K562 (cell line): ENCODE results near the gene NCOA4. TPM values are rescaled to one million over a fixed set of nuclear protein-coding genes. Genes with fewer than 3 reads are reported as not detected.

Source experiments
- BRF1 ChIP-seq: IDR thresholded peaks from 3 replicates; pipeline ENCODE4 v1.6.1; 2011; ENCODE audit warnings: borderline replicate concordance, mild to moderate bottlenecking; ENCODE audit not compliant: insufficient read length; ENCODE audit errors: extremely low read depth
- ETV1 ChIP-seq: fragments of 450-650 bp; conservative IDR thresholded peaks from 2 replicates; pipeline ENCODE4 v1.6.1; 2016; ENCODE audit warnings: missing genetic modification characterization, control low read depth, low read depth, missing compliant biosample characterization
- FOXA1 ChIP-seq: fragments of 450-650 bp; IDR thresholded peaks from 2 replicates; pipeline ENCODE4 v1.6.1; 2016; ENCODE audit warnings: mild to moderate bottlenecking, borderline replicate concordance
- IRF1 ChIP-seq: sonication (generic); formaldehyde crosslinking; IDR thresholded peaks from 2 replicates; pipeline ENCODE4 v1.8.0; 2022; ENCODE audit warnings: missing genetic modification reagents, mild to moderate bottlenecking, borderline replicate concordance
- LARP7 ChIP-seq: fragments of 450-650 bp; IDR thresholded peaks from 2 replicates; pipeline ENCODE4 v1.6.1; 2016
- MLX ChIP-seq, 2 experiments: fragments of 450-650 bp in 1 of 2; sonication (generic) in 1 of 2; formaldehyde crosslinking; conservative IDR thresholded peaks; 2 replicates each; pipeline versions ENCODE4 v1.4.0 to v1.8.1; 2020 to 2022; ENCODE audit warnings: mild to moderate bottlenecking in 1 of 2, missing genetic modification reagents in 1 of 2
- MTF1 ChIP-seq: fragments of 250-450 bp; sonication (Bioruptor Pico); IDR thresholded peaks from 2 replicates; pipeline ENCODE4 v1.9.0; 2021; ENCODE audit warnings: moderate library complexity, mild to moderate bottlenecking, inconsistent platforms, borderline replicate concordance
- NCOR1 ChIP-seq: fragments of 450-650 bp; IDR thresholded peaks from 2 replicates; pipeline ENCODE4 v1.6.1; 2016; ENCODE audit warnings: mild to moderate bottlenecking, moderate library complexity
- NUFIP1 ChIP-seq: fragments of 450-650 bp; IDR thresholded peaks from 2 replicates; pipeline ENCODE4 v1.6.1; 2018; ENCODE audit not compliant: partially characterized antibody
- RB1 ChIP-seq: fragments of 450-650 bp; IDR thresholded peaks from 2 replicates; pipeline ENCODE4 v1.6.1; 2017; ENCODE audit warnings: low read depth, mild to moderate bottlenecking
- RBM14 ChIP-seq: fragments of 200-400 bp; formaldehyde crosslinking; IDR thresholded peaks from 2 replicates; pipeline ENCODE4 v1.6.1; 2018; ENCODE audit warnings: low read depth, mild to moderate bottlenecking, low read length, moderate library complexity, borderline replicate concordance; ENCODE audit not compliant: insufficient read depth
- TCF7 ChIP-seq: sonication (generic); IDR thresholded peaks from 2 replicates; pipeline ENCODE4 v1.6.1; 2016; ENCODE audit warnings: antibody characterized with exemption, borderline replicate concordance
- TEAD4 ChIP-seq, 2 experiments: sonication (generic) in 1 of 2; formaldehyde crosslinking in 1 of 2; IDR thresholded peaks; 2 replicates each; pipeline versions ENCODE4 v1.6.1 to v1.8.0; 2012 to 2022; ENCODE audit warnings: borderline replicate concordance in 1 of 2, inconsistent platforms in 1 of 2, low read length in 1 of 2, mild to moderate bottlenecking in 1 of 2, missing genetic modification reagents in 1 of 2
- TOE1 ChIP-seq, 2 experiments: fragments of 450-650 bp in 1 of 2; sonication (generic) in 1 of 2; formaldehyde crosslinking in 1 of 2; IDR thresholded peaks; 2 replicates each; pipeline versions ENCODE4 v1.7.1 to v1.8.0; 2016 to 2022; ENCODE audit warnings: borderline replicate concordance in 2 of 2, mild to moderate bottlenecking in 2 of 2, antibody characterized with exemption in 1 of 2, inconsistent platforms in 1 of 2, low read depth in 1 of 2, missing genetic modification reagents in 1 of 2, moderate library complexity in 1 of 2
- ZNF146 ChIP-seq: IDR thresholded peaks from one replicate; pipeline ENCODE4 v1.6.1; 2018; ENCODE audit warnings: missing compliant biosample characterization; ENCODE audit not compliant: unreplicated experiment
- polyA plus RNA-seq, 8 experiments: library from polyadenylated mRNA; depleted of rRNA in 4 of 8; stranded (reverse) in 5 of 8; unstranded in 3 of 8; fragments of >200 nt; fragmentation: Nextera tagmentation in 2 of 8; fragmentation: Illumina TruSeq in 1 of 8; extraction: Ambion mirVana in 2 of 8; extraction: Trizol in 1 of 8; gene quantifications; 2 replicates each; pipeline versions ENCODE4 v1.2.1 to v1.2.3, GENCODE V29; 2011 to 2014; ENCODE audit warnings: inconsistent platforms in 1 of 8, missing spikeins in 1 of 8
- total RNA-seq, 7 experiments: library from RNA; depleted of rRNA in 6 of 7; stranded (reverse); fragments of >200 nt in 6 of 7; fragmentation: Illumina TruSeq in 2 of 7; extraction: Trizol in 2 of 7; gene quantifications; 2 replicates each; pipeline versions ENCODE4 v1.2.1 to v1.2.3, GENCODE V29; 2011 to 2021; ENCODE audit warnings: low replicate concordance in 1 of 7
- TF ChIP-seq, protein P1 (sequence below): IDR thresholded peaks from 2 replicates; pipeline ENCODE4 v1.6.1; 2012; ENCODE audit warnings: low read depth, low read length, improper control_type of control experiment, borderline replicate concordance
- TF ChIP-seq, protein P2 (sequence below), 2 experiments: fragments of 450-650 bp in 1 of 2; sonication (generic) in 1 of 2; formaldehyde crosslinking in 1 of 2; IDR thresholded peaks in 1 of 2; conservative IDR thresholded peaks in 1 of 2; 2 replicates each; pipeline versions ENCODE4 v1.6.1 to v1.8.1; 2016 to 2023; ENCODE audit warnings: mild to moderate bottlenecking in 2 of 2, moderate library complexity in 2 of 2, inconsistent platforms in 1 of 2, missing genetic modification reagents in 1 of 2
- TF ChIP-seq, protein P3 (sequence below): IDR thresholded peaks from 2 replicates; pipeline ENCODE4 v1.6.1; 2016; ENCODE audit warnings: missing genetic modification characterization, missing compliant biosample characterization

The NCOA4 gene
- total and polyA plus RNA-seq, 9 of the 15 experiments (the other 6 are each of a cell fraction or from before 2014, with no cell fraction given) = 89.8 to 283 (median 181) TPM

DNA sequence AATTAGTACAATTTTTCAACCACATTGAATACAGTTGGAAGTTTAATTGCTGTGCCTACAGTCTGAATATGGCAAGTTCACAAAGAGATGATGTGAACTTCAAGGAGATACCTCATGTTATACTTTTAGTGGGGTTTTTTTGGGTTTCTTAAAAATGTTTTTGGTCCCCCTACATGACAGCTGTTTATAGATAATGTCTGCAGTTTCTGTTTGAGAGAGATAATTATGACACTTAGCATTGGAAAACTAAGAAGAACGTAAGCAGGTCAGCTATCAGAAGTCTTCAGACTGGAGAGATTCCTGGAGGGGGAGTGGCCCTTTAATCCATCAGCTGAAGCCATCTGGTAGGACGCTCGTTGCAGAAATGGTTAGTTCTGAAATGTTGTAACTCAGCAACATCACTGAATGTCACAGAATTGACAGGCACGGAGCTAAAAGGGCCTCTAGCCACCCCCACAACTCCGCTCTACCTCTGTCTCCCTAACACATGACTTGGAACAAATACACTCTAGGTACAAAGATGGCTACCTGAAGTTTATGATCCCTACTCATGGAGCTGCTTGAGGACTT is 29.2 kb downstream of the NCOA4 start (continued):
- no peak for TF ChIP-seq MTF1 (CRISPR knock-in tag)
- TF ChIP-seq, protein P1, sequence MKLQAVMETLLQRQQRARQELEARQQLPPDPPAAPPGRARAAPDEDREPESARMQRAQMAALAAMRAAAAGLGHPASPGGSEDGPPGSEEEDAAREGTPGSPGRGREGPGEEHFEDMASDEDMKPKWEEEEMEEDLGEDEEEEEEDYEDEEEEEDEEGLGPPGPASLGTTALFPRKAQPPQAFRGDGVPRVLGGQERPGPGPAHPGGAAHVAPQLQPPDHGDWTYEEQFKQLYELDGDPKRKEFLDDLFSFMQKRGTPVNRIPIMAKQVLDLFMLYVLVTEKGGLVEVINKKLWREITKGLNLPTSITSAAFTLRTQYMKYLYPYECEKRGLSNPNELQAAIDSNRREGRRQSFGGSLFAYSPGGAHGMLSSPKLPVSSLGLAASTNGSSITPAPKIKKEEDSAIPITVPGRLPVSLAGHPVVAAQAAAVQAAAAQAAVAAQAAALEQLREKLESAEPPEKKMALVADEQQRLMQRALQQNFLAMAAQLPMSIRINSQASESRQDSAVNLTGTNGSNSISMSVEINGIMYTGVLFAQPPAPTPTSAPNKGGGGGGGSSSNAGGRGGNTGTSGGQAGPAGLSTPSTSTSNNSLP = peak; percentile 92; the same call in 1 of the 2 replicates
- TF ChIP-seq, protein P2, sequence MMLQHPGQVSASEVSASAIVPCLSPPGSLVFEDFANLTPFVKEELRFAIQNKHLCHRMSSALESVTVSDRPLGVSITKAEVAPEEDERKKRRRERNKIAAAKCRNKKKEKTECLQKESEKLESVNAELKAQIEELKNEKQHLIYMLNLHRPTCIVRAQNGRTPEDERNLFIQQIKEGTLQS (IDR thresholded peaks at IDR 0.05) = peak; percentile 87
- TF ChIP-seq, protein P2 (CRISPR knock-in tag; conservative IDR thresholded peaks at IDR 0.05) = peak; percentile 51; the same call in 1 of the 2 replicates
- peak; percentile 83; the same call in 1 of the 2 replicates for TF ChIP-seq TOE1 (IDR thresholded peaks at IDR 0.05; ENCODE audit: borderline replicate concordance)
- no peak for TF ChIP-seq TOE1 (CRISPR knock-in tag; IDR thresholded peaks at IDR 0.05; ENCODE audit: borderline replicate concordance, low read depth)
- TF ChIP-seq, protein P3, sequence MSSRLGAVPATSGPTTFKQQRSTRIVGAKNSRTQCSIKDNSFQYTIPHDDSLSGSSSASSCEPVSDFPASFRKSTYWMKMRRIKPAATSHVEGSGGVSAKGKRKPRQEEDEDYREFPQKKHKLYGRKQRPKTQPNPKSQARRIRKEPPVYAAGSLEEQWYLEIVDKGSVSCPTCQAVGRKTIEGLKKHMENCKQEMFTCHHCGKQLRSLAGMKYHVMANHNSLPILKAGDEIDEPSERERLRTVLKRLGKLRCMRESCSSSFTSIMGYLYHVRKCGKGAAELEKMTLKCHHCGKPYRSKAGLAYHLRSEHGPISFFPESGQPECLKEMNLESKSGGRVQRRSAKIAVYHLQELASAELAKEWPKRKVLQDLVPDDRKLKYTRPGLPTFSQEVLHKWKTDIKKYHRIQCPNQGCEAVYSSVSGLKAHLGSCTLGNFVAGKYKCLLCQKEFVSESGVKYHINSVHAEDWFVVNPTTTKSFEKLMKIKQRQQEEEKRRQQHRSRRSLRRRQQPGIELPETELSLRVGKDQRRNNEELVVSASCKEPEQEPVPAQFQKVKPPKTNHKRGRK (tag) = no peak
- TF ChIP-seq BRF1 = no peak
- no peak for TF ChIP-seq LARP7
- no peak for TF ChIP-seq ZNF146 (CRISPR knock-in tag)
- no peak for TF ChIP-seq TCF7
- TF ChIP-seq NUFIP1 = peak; percentile 16
- TF ChIP-seq TEAD4 (IDR thresholded peaks at IDR 0.05; ENCODE audit: low read length) = peak; percentile 100
- TF ChIP-seq TEAD4 (CRISPR knock-in tag; IDR thresholded peaks at IDR 0.05; ENCODE audit: borderline replicate concordance) = no peak
- no peak for TF ChIP-seq IRF1 (CRISPR knock-in tag)
- peak; percentile 100 for TF ChIP-seq NCOR1
- no peak; the same call in 1 of the 2 replicates for TF ChIP-seq ETV1 (tag)
- peak; percentile 26; the same call in 1 of the 2 replicates for TF ChIP-seq RB1
- no peak for TF ChIP-seq MLX (CRISPR knock-in tag; conservative IDR thresholded peaks at IDR 0.05)
- TF ChIP-seq FOXA1 = no peak
- TF ChIP-seq RBM14 = no peak
